ENCODE measurements around the gene SLC35A2.
"Not testable (repeated sequence)": the region's sequence is repeated elsewhere in the genome, so short reads cannot be mapped to it uniquely, and the experiment has no call there.

The SLC35A2 gene

DNA sequence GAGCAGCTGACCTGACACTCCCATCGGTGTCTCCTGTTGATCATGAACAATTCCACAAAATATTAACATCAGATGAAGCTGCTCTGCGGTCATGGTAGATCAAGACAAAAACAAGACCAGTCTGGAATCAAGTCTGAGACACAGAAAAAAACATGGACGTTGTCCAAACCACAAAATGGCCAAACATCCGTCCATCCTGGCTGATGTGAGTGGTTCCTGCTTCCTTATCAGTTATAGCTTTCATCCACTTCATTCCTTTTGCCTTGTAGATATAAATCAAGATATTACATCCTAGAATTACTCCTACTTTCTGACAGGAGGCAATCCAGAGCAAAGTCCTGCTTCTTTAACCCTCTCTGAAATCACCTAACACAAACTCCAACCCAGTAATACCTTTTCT, 47.2 kb downstream of the SLC35A2 start:
- TF ChIP-seq, protein P1, sequence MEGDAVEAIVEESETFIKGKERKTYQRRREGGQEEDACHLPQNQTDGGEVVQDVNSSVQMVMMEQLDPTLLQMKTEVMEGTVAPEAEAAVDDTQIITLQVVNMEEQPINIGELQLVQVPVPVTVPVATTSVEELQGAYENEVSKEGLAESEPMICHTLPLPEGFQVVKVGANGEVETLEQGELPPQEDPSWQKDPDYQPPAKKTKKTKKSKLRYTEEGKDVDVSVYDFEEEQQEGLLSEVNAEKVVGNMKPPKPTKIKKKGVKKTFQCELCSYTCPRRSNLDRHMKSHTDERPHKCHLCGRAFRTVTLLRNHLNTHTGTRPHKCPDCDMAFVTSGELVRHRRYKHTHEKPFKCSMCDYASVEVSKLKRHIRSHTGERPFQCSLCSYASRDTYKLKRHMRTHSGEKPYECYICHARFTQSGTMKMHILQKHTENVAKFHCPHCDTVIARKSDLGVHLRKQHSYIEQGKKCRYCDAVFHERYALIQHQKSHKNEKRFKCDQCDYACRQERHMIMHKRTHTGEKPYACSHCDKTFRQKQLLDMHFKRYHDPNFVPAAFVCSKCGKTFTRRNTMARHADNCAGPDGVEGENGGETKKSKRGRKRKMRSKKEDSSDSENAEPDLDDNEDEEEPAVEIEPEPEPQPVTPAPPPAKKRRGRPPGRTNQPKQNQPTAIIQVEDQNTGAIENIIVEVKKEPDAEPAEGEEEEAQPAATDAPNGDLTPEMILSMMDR (IDR thresholded peaks at IDR 0.05; ENCODE audit: low read depth, low read length): no peak
- H3K4me3 ChIP-seq (ENCODE audit: low read depth, low read length): no peak overlapping the region

DNA sequence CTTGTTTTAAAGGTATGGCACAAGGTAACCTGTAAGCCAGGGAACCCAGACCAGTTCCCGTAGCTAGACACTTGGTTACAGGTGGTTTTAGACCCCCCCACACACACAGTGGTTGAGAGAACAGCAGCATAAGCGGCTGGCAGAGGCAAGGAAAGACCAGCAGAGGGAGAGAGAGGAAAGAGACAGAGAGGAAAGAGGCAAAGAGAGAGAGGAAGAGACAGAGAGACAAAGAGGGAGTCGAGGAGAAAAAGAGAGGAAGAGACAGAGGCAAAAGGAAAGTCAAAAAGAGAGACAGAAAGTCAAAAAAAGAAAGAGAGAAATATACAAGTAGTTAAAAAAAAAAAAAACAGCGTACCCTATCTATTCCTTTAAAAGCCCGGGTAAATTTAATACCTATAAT, 56.5 kb downstream of the SLC35A2 start:
- TF ChIP-seq, protein P1 (IDR thresholded peaks at IDR 0.05; ENCODE audit: low read depth, low read length): peak; percentile 45; the same call in 1 of the 2 replicates
- no peak overlapping the region for H3K4me3 ChIP-seq (ENCODE audit: low read depth, low read length)

DNA sequence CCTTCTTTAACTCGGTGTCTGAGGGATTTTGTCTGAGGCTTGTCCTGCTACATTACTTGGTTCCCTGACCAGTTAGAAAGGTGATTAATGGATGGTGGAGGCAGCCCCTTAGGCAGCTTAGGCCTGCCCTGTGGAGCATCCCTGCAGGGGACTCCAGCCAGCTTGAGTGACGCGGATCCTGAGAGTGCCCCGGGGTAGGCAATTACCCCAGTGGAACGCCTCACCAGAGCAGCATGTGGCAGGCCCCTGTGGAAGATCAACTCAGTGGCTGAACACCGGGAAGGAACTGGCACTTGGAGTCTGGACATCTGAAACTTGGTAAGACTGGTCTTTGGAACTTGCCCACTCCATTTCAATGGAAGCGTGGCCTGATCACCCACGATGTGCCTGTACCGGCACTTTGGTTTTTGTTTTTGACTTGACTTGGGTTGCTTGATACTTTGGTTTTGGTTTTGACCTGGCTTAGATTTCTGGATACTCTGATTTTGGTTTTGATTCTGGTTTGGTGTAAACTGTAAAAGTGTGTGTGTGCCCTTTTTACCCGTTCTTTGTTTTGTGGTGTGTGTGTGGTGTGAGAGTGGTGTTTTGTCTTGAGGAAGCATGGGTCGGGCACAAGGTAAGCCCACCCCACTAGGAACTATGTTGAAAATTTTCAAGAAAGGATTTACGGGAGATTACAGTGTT, 57.2 kb downstream of the SLC35A2 start:
- H3K4me3 ChIP-seq (ENCODE audit: low read depth, low read length): not testable (repeated sequence)

DNA sequence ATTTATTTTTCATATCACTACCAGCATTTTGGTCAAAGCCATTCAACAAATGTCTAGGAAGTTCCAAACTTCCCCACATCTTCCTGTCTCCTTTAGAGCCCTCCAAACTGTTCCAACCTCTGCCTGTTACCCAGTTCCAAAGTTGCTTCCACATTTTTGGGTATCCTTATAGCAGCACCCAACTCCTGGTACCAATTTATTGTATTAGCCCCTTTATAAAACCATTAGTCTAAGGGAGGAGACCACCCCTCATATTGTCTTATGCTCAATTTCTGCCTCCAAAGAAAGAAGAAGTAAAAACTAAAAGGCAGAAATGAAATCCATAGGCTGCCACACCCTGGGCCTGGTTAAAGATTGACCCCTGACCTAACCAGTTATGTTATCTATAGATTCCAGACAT, 58.0 kb downstream of the SLC35A2 start:
- not testable (repeated sequence) for H3K4me3 ChIP-seq (ENCODE audit: low read depth, low read length)
